HG03378 (cell line): ENCODE results near the gene ATE1.

Experiments used
- ATAC-seq: cut with Tn5 transposase; IDR thresholded peaks from one replicate; pipeline ENCODE4 v1.9.1; 2021; ENCODE audit warnings: mild to moderate bottlenecking, moderate library complexity; ENCODE audit not compliant: unreplicated experiment

Gene ATE1

GRCh38 chr10:121747163-121747775 is 180.6 kb downstream of the ATE1 start:
- no peak for ATAC-seq

- no peak for ATAC-seq
Observed at GRCh38 chr10:121741248-121741792, 186.5 kb downstream of the ATE1 start.

GRCh38 chr10:121740069-121740468 is 187.8 kb downstream of the ATE1 start:
- ATAC-seq, result no peak

- ATAC-seq, result no peak
Observed at GRCh38 chr10:121739114-121739513, 188.7 kb downstream of the ATE1 start.

GRCh38 chr10:121736315-121737130 is 191.3 kb downstream of the ATE1 start:
- ATAC-seq, result no peak

- ATAC-seq, result no peak
Observed at GRCh38 chr10:121735263-121735662, 192.6 kb downstream of the ATE1 start.

- no peak for ATAC-seq
Observed at GRCh38 chr10:121734589-121735045, 193.2 kb downstream of the ATE1 start.

- ATAC-seq, result no peak
Observed at GRCh38 chr10:121732656-121733445, 195.0 kb downstream of the ATE1 start.

- no peak for ATAC-seq
Observed at GRCh38 chr10:121732172-121732571, 195.7 kb downstream of the ATE1 start.

GRCh38 chr10:121724282-121724681 is 203.5 kb downstream of the ATE1 start:
- ATAC-seq, result no peak

- no peak for ATAC-seq
Observed at GRCh38 chr10:121722665-121723064, 205.2 kb downstream of the ATE1 start.

- ATAC-seq, result no peak
Observed at GRCh38 chr10:121721257-121721656, 206.6 kb downstream of the ATE1 start.

- ATAC-seq, result no peak
Observed at GRCh38 chr10:121715969-121716368, 211.9 kb downstream of the ATE1 start.

- no peak for ATAC-seq
Observed at GRCh38 chr10:121715076-121715475, 212.8 kb downstream of the ATE1 start.

- ATAC-seq, result no peak
Observed at GRCh38 chr10:121713486-121713885, 214.3 kb downstream of the ATE1 start.

GRCh38 chr10:121710971-121711370 is 216.9 kb downstream of the ATE1 start:
- no peak for ATAC-seq

GRCh38 chr10:121710207-121710606 is 217.6 kb downstream of the ATE1 start:
- ATAC-seq, result no peak

- ATAC-seq, result no peak
Observed at GRCh38 chr10:121709675-121710073, 218.2 kb downstream of the ATE1 start.

GRCh38 chr10:121708728-121709674 is 218.8 kb downstream of the ATE1 start:
- no peak for ATAC-seq
